H1 (cell line): ENCODE data around the gene RMND5B.

Source experiments
- EP300 ChIP-seq, 2 experiments: IDR thresholded peaks; 1 replicate in 1 of 2; 2 replicates in 1 of 2; pipeline ENCODE4 v1.6.1; 2011 to 2012; ENCODE audit warnings: low read depth in 2 of 2, low read length in 2 of 2, mild to moderate bottlenecking in 2 of 2, borderline replicate concordance in 1 of 2, inconsistent platforms in 1 of 2, moderate library complexity in 1 of 2
- EZH2 ChIP-seq: fragments of 200-600 bp; sonication (generic); IDR thresholded peaks from 2 replicates; pipeline ENCODE4 v1.7.1; 2012; ENCODE audit warnings: low read depth, mild to moderate bottlenecking, moderate library complexity, low read length, inconsistent platforms; ENCODE audit not compliant: severe bottlenecking
- HDAC2 ChIP-seq, 2 experiments: fragments of 300-600 bp in 1 of 2; sonication (generic) in 1 of 2; IDR thresholded peaks; 2 replicates each; pipeline ENCODE4 v1.6.1; 2011 to 2012; ENCODE audit warnings: low read depth in 2 of 2, low read length in 2 of 2, mild to moderate bottlenecking in 2 of 2, moderate library complexity in 2 of 2, borderline replicate concordance in 1 of 2, inconsistent platforms in 1 of 2
- POLR2A ChIP-seq, 2 experiments: IDR thresholded peaks; 1 replicate in 1 of 2; 2 replicates in 1 of 2; pipeline ENCODE4 v1.6.1; 2011; ENCODE audit warnings: low read depth in 2 of 2, low read length in 2 of 2, mild to moderate bottlenecking in 2 of 2; ENCODE audit errors: control extremely low read depth in 1 of 2
- POLR2AphosphoS5 ChIP-seq: IDR thresholded peaks from 2 replicates; pipeline ENCODE4 v1.6.1; 2011; ENCODE audit warnings: low read depth, low read length
- RFX5 ChIP-seq: IDR thresholded peaks from 2 replicates; pipeline ENCODE4 v1.6.1; 2011; ENCODE audit warnings: low read depth, low read length, improper control_type of control experiment, borderline replicate concordance

GRCh38 chr5:178122346-178122745, 8.5 kb upstream of the RMND5B start:
- TF ChIP-seq HDAC2 (IDR thresholded peaks at IDR 0.05; ENCODE audit: borderline replicate concordance in 1 of 2, low read depth in 2 of 2, low read length in 2 of 2) (no peak), POLR2AphosphoS5 (peak; percentile 30; the same call in 1 of the 2 replicates), EZH2 (no peak), EP300 (IDR thresholded peaks at IDR 0.05; ENCODE audit: borderline replicate concordance in 1 of 2, low read depth in 2 of 2, low read length in 2 of 2) (no peak), POLR2A (IDR thresholded peaks at IDR 0.05; ENCODE audit: control extremely low read depth in 1 of 2, low read depth in 2 of 2, low read length in 2 of 2) (no peak; a peak in 1 of 3 replicates), RFX5 (no peak)
